Measurements from ENCODE around the gene KCNF1. TPM values are rescaled to one million over a fixed set of nuclear protein-coding genes. Genes with fewer than 3 reads are reported as not detected.
A peak's percentile ranks its signal among the peaks of the same experiment; 100 is the strongest.

Gene KCNF1
- total RNA-seq, 2 donors from 2014 or later, result 5.2 to 17.0 TPM

DNA sequence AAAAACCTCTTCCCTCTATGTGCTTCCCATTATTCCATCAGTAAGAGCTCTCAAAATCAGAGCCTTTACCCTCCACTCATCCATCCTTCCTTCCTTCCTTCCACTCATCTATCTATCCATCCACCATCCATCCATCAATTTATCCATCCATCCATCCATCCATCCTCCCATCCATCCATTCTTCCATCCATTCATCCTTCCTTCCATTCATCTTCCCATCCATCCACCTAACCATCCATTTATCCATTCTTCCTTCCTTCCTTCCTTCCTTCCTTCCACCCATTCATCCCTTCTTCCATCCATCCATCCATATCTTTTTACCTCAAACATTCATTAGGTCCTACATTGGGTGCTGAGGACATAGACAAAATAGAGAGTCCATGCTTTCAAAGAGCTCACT is 19.4 kb upstream of the KCNF1 start:
- H3K36me3 ChIP-seq (ENCODE audit: control insufficient read depth, insufficient read depth, low read length), result no peaks in the 10 kb centered on the region
- Mint-ChIP-seq H3K36me3 (ENCODE audit: low read depth) (no peaks in the 10 kb centered on the region), H3K27me3 (ENCODE audit: insufficient read depth) (no peaks in the 10 kb centered on the region), H3K9me3 (no peaks in the 10 kb centered on the region), H3K4me1 (peaks cover 29% of the 10 kb centered on the region), H3K27ac (no peak overlapping the region), H3K4me3 (no peak overlapping the region)
- no peaks in the 10 kb centered on the region for H3K9me3 ChIP-seq (ENCODE audit: control insufficient read depth, low read length)
- TF ChIP-seq, protein P1, sequence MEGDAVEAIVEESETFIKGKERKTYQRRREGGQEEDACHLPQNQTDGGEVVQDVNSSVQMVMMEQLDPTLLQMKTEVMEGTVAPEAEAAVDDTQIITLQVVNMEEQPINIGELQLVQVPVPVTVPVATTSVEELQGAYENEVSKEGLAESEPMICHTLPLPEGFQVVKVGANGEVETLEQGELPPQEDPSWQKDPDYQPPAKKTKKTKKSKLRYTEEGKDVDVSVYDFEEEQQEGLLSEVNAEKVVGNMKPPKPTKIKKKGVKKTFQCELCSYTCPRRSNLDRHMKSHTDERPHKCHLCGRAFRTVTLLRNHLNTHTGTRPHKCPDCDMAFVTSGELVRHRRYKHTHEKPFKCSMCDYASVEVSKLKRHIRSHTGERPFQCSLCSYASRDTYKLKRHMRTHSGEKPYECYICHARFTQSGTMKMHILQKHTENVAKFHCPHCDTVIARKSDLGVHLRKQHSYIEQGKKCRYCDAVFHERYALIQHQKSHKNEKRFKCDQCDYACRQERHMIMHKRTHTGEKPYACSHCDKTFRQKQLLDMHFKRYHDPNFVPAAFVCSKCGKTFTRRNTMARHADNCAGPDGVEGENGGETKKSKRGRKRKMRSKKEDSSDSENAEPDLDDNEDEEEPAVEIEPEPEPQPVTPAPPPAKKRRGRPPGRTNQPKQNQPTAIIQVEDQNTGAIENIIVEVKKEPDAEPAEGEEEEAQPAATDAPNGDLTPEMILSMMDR (conservative IDR thresholded peaks at IDR 0.05), result no peak
- H3K4me1 ChIP-seq (ENCODE audit: control insufficient read depth, insufficient read depth, low read length), result peaks cover 6% of the 10 kb centered on the region
- no peaks in the 10 kb centered on the region for H3K27me3 ChIP-seq (ENCODE audit: control insufficient read depth, insufficient read depth, low read length, poor library complexity, severe bottlenecking)
- H3K27ac ChIP-seq (ENCODE audit: low read depth, low read length), result no peak overlapping the region
- no peak for DNase-seq
- H3K4me3 ChIP-seq (ENCODE audit: low read length), result no peak overlapping the region
- no peak overlapping the region for H3K9ac ChIP-seq (ENCODE audit: extremely low read depth, low read length, poor library complexity, severe bottlenecking)

DNA sequence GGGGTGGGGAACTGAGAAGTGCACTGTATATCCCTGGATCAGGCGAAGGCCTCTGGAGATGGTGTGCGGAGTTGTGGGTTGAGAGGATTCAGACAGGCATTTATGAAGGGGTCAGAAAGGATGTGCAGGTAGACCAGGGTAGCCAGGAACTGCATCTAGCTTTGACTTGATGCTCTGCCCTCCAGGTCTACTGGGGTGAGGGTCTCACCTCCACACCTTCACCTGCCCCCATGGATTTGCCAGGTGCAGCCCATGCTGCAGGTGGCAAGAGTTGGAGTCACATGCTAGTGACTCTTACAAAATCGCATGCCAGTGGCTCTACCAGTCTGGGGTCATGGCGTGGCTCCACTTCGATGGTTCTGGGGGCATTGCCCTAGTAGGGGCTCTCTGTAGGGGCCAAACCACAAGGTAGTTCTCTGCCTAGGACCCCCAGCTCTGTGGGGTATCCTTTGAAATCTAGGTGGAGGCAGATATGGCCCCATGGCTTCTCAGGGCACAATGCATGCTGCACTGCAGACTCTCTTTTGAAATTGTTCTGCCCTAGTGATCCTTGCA is 18.9 kb upstream of the KCNF1 start:
- Mint-ChIP-seq H3K9me3 (no peaks in the 10 kb centered on the region), H3K27me3 (ENCODE audit: insufficient read depth) (no peaks in the 10 kb centered on the region), H3K27ac (no peak overlapping the region), H3K36me3 (ENCODE audit: low read depth) (no peaks in the 10 kb centered on the region), H3K4me1 (peaks cover 25% of the 10 kb centered on the region), H3K4me3 (no peak overlapping the region)
- Histone ChIP-seq H3K4me3 (ENCODE audit: low read length) (no peak overlapping the region), H3K4me1 (ENCODE audit: control insufficient read depth, insufficient read depth, low read length) (peaks cover 5% of the 10 kb centered on the region), H3K27ac (ENCODE audit: low read depth, low read length) (no peak overlapping the region), H3K27me3 (ENCODE audit: control insufficient read depth, insufficient read depth, low read length, poor library complexity, severe bottlenecking) (no peaks in the 10 kb centered on the region), H3K9ac (ENCODE audit: extremely low read depth, low read length, poor library complexity, severe bottlenecking) (no peak overlapping the region), H3K36me3 (ENCODE audit: control insufficient read depth, insufficient read depth, low read length) (no peaks in the 10 kb centered on the region), H3K9me3 (ENCODE audit: control insufficient read depth, low read length) (no peaks in the 10 kb centered on the region)
- peak; percentile 14 for DNase-seq
- 76 to 80% methylated on average over 5 of the region's 5 CpGs for WGBS, 2 experiments (ENCODE audit: insufficient coverage in 1 of 2, insufficient read length in 1 of 2)
- TF ChIP-seq, protein P1 (conservative IDR thresholded peaks at IDR 0.05), result no peak

DNA sequence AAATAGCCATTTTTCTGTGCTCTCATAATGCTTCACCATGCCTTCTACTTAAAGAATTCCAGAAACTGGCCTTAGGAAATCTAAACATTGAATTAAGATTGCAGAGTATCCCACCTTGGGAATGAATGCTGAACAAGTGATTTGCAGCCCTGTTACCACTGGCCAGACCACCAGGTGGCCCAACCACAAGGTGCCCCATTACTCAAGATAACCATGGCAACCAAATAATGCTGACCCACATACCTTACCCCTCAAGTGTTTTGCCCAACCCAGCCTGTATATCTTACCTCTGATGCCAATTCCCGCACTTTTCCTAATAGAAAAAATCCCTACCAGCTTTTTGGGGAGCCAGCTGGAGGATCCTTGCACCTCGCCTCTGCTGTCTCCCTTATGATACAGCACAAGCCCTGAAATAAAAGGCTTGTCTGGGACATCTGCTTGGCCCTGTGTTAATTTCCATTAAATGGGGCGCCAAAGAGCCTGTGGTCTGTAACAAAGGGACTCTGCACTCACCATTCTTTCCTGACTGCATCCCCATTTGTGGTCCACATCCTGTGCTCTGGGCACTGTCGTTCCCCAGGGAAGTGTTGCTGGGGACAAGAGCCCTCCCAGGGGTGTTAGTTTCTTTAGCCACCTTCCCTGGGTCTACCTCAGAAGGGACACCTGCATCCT is 17.3 kb upstream of the KCNF1 start:
- H3K4me1 Mint-ChIP-seq, result peaks cover 25% of the 10 kb centered on the region
- no peaks in the 10 kb centered on the region for H3K36me3 Mint-ChIP-seq (ENCODE audit: low read depth)
- H3K27ac Mint-ChIP-seq, result no peak overlapping the region
- H3K9me3 ChIP-seq (ENCODE audit: control insufficient read depth, low read length), result no peaks in the 10 kb centered on the region
- 72 to 73% methylated on average over 4 of the region's 4 CpGs for WGBS, 2 experiments (ENCODE audit: insufficient coverage in 1 of 2, insufficient read length in 1 of 2)
- no peaks in the 10 kb centered on the region for H3K9me3 Mint-ChIP-seq
- peak; percentile 77 for DNase-seq
- peaks cover 5% of the 10 kb centered on the region for H3K4me1 ChIP-seq (ENCODE audit: control insufficient read depth, insufficient read depth, low read length)
- H3K4me3 Mint-ChIP-seq, result no peak overlapping the region
- TF ChIP-seq, protein P1 (conservative IDR thresholded peaks at IDR 0.05), result peak; percentile 62
- no peak overlapping the region for H3K4me3 ChIP-seq (ENCODE audit: low read length)
- H3K27ac ChIP-seq (ENCODE audit: low read depth, low read length), result no peak overlapping the region
- no peaks in the 10 kb centered on the region for H3K27me3 Mint-ChIP-seq (ENCODE audit: insufficient read depth)
- no peaks in the 10 kb centered on the region for H3K27me3 ChIP-seq (ENCODE audit: control insufficient read depth, insufficient read depth, low read length, poor library complexity, severe bottlenecking)
- no peak overlapping the region for H3K9ac ChIP-seq (ENCODE audit: extremely low read depth, low read length, poor library complexity, severe bottlenecking)
- H3K36me3 ChIP-seq (ENCODE audit: control insufficient read depth, insufficient read depth, low read length), result no peaks in the 10 kb centered on the region

All from endodermal cell (in vitro differentiated cells).